Stimulated activated CD8-positive, alpha-beta memory T cell treated with anti-CD3 and anti-CD28 coated beads, Interleukin-15, amount 100 ng/mL, for 1 hour (primary cell): ENCODE measurements around the gene PTPN2.
"Not testable (repeated sequence)": the region's sequence is repeated elsewhere in the genome, so short reads cannot be mapped to it uniquely, and the experiment has no call there.

Experiments
- DNase-seq: peaks from one replicate; pipeline ENCODE4 v3.0.0-alpha.2; 2020; ENCODE audit warnings: low read depth

PTPN2 gene

GRCh38 chr18:12823892-12824291, 60.1 kb downstream of the PTPN2 start:
- DNase-seq = no peak

- no peak for DNase-seq
These were observed 62.6 kb downstream of the PTPN2 start for GRCh38 chr18:12821408-12821807.

DNA sequence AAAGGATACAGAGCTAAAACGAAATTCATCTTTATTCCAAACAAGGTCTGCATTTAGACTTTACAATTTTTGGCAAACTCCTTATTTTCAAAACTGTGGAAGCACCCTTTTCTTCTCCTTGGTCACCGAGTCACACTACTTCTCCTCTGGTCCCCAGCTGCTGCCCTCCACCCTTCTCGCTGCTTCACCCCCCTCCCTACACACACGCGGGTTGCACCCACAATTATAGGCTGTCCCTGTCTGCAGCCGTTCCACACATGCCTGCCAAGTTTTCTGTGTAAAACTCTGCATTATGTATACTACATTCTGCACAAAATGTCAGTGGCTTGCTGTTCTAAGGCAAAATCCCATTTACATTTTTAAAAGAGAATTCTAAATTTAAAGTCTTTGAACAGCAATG, 63.5 kb downstream of the PTPN2 start:
- DNase-seq = no peak

GRCh38 chr18:12819841-12820240, 64.2 kb downstream of the PTPN2 start:
- DNase-seq = no peak

DNA sequence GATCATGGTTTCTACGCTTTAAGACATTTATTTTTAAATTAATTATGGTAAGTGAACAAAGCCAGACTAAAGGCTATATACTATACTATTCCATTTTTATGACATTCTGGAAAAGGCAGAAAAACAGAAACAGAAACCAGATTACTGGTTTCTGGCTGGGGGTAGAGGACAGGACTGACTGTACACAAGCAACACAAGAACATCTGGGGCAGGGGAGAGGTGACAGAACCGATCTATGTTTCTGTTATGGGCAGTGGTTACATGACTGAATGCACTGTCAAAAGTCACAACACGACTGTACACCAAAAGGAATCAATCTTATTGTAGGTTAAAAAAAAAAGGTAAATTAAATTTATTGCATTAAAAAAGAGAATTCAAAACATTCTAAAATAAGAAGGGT, 64.7 kb downstream of the PTPN2 start:
- DNase-seq = no peak

DNA sequence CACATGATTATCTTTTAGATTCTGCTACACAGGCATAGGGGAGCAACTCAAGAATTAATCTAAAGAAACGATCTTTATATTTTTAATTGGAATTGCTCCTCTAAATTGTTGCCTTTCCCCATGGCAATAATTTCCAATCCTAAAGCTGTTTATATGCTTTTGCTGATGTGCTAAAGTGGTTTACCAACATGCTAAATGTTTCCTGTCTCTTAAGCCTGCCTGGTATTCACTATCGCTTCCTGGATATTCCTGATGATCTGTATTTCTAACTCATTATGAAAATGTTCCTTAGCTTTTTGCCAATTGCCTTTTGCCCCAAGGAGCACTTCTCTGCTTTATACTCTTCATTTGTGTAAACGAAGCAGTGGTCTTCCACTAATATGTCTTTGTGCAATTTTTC, 65.8 kb downstream of the PTPN2 start:
- DNase-seq = no peak

DNA sequence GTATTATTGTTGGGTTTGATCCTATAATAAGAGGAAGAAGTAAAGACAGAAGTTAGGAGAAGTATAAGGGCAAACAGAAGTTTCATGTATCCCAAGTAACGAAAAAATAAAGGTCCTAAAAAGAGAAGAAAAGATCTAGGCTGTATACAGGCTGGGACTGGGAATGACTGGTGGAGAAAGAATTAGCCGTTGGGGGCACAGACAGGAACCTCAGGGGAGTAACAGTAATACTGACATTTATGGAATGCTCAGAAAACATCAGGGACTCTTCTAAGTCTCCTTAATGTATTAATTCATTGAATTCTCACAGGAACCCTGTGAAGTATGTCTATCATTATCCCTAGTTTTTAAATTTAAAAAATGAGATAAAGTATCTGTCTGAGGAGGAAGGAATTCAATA, 67.6 kb downstream of the PTPN2 start:
- no peak for DNase-seq

DNA sequence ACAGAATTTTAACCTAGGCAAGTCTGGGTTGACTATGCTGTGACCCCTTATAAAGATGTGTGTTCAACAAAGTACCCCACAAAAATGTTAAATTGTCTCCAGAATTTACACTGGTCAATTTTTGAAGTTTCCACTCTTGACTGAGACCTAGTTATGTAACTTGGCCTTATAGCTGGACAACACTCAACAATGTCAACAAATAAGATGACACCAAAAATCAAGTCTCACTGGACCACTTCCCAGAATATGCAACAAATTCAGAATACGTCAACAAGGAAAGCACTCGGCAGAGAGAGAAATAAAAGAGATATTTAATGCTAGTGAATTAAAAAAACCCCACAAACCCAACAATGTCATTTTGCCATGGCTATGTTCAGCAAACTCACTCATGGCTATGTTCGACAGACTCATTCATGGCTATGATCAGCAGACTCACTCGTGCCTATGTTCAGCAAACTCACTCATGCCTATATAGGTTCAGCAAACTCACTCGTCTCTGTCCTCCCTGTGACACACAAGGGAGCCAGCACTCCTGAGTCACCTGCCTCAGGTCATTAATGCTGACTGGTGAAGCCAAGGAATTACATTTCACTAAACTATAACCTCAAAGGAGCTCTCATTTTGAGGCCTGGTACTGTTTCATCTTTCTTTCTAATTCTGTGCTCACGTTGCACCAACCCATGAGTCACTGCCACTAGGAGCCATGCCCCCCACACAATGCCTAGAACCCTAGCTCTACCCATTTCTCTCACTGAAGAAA, 72.7 kb downstream of the PTPN2 start:
- no peak for DNase-seq

DNA sequence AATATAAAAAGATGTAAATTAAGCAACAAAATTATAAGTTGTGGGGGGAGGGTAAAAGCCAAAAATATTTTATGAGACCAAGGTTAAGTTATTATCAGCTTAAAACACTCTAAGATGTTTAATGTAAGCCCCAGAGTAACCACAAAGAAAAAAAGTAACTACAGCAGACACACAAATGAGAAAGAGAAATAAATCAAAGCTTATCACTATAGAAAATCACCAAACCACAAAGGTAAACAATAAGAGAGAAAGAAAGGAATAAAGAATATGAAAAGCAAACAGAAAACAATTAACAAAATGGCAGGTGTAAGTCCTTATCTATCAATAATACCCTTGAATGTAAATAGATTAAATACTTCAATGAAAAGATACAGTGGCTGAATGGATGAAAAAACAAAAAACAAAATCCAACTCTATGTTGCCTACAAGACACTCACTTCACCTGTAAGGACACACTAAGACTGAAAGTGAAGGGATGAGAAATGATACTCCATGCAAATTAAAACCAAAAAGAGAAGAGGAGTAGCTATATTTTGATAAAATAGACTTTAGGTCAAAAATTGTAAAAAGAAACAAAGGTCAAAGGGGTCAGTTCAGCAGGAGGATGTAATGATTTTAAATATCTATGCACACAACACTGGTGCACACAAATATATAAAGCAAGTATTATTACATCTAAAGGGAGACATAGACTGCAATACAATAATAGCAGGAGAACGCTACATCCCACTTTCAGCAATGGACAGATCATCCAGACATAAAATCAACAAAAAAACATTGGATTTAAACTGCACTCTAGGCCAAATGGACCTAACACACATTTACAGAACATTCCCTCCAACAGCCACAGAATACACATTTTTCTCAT, 80.7 kb downstream of the PTPN2 start:
- no peak for DNase-seq

- DNase-seq = no peak
These were observed 81.5 kb downstream of the PTPN2 start for GRCh38 chr18:12802538-12802937.

- DNase-seq = no peak
These were observed 87.6 kb downstream of the PTPN2 start for GRCh38 chr18:12796448-12796847.

DNA sequence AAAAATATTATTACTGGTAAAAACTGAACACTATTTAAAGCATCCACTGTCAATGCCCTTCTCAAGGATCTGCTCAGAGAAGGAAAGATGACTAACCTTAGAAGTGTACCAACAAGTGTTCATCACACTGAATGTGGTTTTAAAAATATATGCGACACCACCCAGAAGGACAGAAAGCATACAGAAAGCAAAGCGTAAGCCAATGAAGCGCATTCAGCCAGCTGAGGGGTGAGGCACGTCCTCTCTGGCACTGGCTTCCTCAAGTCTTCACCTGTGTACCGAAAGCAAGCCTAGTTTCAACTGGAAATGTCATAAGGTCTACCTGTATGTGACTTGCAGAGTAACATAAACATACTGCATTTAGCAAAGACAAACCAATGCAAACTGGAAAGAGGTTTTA, 92.4 kb downstream of the PTPN2 start:
- no peak for DNase-seq

- no peak for DNase-seq
These were observed 97.4 kb downstream of the PTPN2 start for GRCh38 chr18:12786669-12787068.

DNA sequence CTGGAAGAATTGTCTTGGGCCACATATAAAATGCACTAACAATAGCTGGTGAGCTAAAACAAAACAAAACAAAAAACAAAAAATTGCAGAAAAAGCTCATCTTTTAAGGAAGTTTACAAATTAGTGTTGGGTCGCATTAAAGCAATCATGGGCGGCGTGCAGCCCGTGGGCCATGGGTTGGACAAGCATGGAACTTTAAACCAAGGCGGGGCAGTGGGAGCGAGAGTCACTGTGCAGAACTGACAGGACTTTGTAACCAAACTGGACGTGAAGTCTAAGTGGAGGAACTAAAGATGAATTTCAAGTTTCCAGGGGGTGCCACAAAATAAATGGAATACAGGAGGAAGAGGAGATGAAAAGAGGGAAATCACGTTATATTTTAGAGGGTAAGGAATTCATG, 100.5 kb downstream of the PTPN2 start:
- DNase-seq = no peak

DNA sequence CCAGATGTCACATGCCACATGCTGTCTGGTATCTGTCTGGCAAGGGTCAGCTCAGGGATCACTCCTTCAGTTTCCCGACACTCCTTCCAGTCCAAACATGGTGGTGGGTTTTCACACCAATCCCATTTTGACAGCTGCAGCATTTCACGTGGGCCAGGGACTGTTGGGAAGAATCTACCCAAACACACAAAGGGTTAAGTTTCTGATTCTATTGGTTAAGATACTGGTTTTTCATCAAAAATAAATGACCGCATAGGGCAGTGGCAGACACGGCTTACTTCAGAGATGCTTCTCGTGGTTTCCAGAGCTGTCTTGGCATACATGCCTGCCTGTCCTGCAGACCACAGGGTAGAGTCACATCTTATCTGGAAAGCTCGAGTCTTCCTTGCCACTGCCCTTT, 101.5 kb downstream of the PTPN2 start:
- DNase-seq = no peak

GRCh38 chr18:12779456-12779855, 104.6 kb downstream of the PTPN2 start:
- DNase-seq = no peak

DNA sequence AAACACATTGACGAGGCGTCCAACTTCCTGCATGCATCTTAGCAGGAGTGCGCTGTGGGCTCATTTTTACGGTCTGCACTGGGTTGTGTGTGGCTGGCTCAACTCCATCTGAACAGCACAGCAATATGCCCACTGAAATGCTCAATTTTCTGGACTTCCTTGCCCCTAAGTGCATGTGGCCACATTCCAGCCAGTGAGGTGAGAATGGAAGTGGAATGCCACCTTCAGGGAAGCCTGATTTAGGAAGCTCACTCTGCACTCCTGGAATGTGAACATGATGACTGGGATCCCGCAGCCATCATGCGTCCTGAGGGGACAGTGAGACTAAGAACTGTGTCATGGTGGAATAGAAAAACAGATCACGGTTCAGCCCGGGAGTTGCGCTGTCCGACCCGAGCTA, 105.0 kb downstream of the PTPN2 start:
- DNase-seq = no peak

GRCh38 chr18:12777500-12777944, 106.5 kb downstream of the PTPN2 start:
- DNase-seq = no peak

DNA sequence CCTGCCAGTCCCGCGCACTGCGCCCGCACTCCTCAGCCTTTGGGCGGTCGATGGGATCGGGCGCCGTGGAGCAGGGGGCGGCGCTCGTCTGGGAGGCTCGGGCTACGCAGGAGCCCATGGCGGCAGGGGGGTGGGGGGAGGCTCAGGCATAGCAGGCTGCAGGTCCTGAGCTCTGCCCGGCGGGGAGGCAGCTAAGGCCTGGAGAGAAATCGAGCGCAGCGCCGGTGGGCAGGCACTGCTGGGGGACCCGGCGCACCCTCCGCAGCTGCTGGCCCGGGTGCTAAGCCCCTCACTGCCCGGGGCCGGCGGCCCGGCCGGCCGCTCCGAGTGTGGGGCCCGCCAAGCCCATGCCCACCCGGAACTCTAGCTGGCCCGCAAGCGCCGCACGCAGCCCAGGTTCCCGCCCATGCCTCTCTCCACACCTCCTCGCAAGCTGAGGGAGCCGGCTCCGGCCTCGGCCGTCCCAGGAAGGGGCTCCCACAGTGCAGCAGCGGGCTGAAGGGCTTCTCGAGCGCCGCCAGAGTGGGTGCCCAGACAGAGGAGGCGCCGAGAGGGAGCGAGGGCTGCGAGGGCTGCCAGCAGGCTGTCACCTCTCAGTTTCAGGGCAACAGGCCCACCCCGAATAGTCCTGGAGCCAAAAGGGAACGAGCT, 107.1 kb downstream of the PTPN2 start:
- DNase-seq = no peak

DNA sequence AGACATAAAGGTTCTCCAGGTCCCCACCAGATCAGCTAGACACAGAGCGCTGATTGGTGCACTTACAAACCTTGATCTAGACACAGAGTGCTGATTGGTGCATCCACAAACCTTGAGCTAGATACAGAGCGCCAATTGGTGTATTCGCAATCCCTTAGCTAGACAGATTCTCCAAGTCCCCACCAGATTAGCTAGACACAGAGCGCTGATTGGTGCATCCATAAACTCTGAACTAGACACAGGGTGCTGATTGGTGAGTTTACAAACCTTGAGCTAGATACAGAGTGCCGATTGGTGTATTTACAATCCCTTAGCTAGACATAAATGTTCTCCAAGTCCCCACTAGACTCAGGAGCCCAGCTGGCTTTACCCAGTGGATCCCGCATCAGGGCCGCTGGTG, 107.6 kb downstream of the PTPN2 start:
- not testable (repeated sequence) for DNase-seq

DNA sequence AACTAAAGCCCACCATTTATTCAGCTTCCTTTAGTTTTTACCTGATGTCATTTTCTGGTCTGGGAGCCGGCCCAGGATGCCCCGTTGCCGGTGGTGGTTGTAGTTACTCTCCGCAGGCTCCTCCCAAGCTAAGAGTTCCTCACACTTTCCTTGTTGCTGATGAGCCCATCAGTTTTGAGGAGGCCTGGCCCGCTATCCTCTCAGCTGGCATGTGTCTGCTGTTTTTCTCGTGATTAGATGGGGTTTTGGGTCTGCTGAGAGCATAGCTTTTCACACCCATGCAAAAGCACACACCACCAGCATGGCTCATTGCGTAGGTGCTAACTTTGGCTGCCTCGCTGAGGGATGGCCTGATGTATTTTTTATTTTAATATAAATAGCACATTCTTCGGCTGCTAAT, 109.1 kb downstream of the PTPN2 start:
- no peak for DNase-seq

DNA sequence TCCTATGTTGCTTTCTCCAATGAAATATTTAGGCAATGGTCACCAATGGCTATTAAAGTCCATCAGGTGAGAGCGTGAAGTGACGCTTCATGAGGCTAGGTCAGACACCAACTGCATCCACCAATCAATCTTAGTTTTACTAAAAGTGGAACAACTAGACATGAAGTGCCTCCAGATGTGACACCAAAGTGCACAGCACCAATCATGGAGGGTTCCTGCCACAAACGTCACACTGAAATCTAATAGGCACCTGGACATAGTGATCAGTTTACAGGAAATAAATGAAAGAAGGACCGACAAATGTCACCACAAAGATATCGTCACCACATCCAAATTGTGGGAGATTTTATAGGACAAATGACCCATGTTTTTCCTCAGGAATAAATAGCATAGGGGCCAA, 110.7 kb downstream of the PTPN2 start:
- DNase-seq = no peak

- DNase-seq = no peak
These were observed 111.9 kb downstream of the PTPN2 start for GRCh38 chr18:12772111-12772510.
